Neural cell (in vitro differentiated cells): Measurements from ENCODE around the gene KCTD16. TPM values are rescaled to one million over a fixed set of nuclear protein-coding genes. Genes with fewer than 3 reads are reported as not detected.

Experiments
- H2AFZ ChIP-seq: fragments of 200-600, 300-800 bp; sonication (generic), shearing (Covaris generic); 2 replicates; pipeline ENCODE4 v1.6.0; 2014; ENCODE audit warnings: low read depth, mild to moderate bottlenecking, antibody characterized with exemption, low read length, moderate library complexity
- H3F3A ChIP-seq: fragments of 200-600 bp; shearing (Covaris generic); 2 replicates; pipeline ENCODE4 v1.6.1; 2016; ENCODE audit warnings: mild to moderate bottlenecking, moderate library complexity, mixed read lengths, antibody characterized with exemption, low read length; ENCODE audit not compliant: insufficient read depth, poor library complexity, severe bottlenecking
- H3K27ac ChIP-seq: fragments of 200-600, 300-800 bp; sonication (generic), shearing (Covaris generic); 2 replicates; pipeline ENCODE4 v1.5.1; 2014; ENCODE audit warnings: mild to moderate bottlenecking, low read length, moderate library complexity
- H3K27me3 ChIP-seq: fragments of 300-800, 200-600 bp; sonication (generic), shearing (Covaris generic); 2 replicates; pipeline ENCODE4 v1.6.0; 2014; ENCODE audit warnings: mild to moderate bottlenecking, low read depth, low read length, moderate library complexity; ENCODE audit not compliant: insufficient read depth
- H3K36me3 ChIP-seq: fragments of 300-800, 200-600 bp; sonication (generic), shearing (Covaris generic); 2 replicates; pipeline ENCODE4 v1.5.1; 2014; ENCODE audit warnings: mild to moderate bottlenecking, antibody characterized with exemption, low read length, moderate library complexity; ENCODE audit not compliant: insufficient read depth
- H3K4me2 ChIP-seq: fragments of 300-800, 200-600 bp; sonication (generic), shearing (Covaris generic); 2 replicates; pipeline ENCODE4 v1.6.0; 2014; ENCODE audit warnings: mild to moderate bottlenecking, low read length
- H3K4me3 ChIP-seq: fragments of 300-800, 200-600 bp; sonication (generic), shearing (Covaris generic); 2 replicates; pipeline ENCODE4 v1.5.1; 2014; ENCODE audit warnings: mild to moderate bottlenecking, low read length, moderate library complexity
- H3K79me2 ChIP-seq: fragments of 200-600 bp; shearing (Covaris generic); replicated peaks from 2 replicates; pipeline ENCODE4 v1.6.0; 2014; ENCODE audit warnings: mild to moderate bottlenecking, low read length, moderate library complexity; ENCODE audit not compliant: insufficient read depth
- H3K9ac ChIP-seq: fragments of 300-800, 200-600 bp; sonication (generic), shearing (Covaris generic); 2 replicates; pipeline ENCODE4 v1.6.1; 2016; ENCODE audit warnings: mild to moderate bottlenecking, low read length, mixed read lengths
- H3K9me2 ChIP-seq: fragments of 200-600 bp; shearing (Covaris generic); 2 replicates; pipeline ENCODE4 v1.6.1; 2016; ENCODE audit warnings: mild to moderate bottlenecking, low read length, mixed read lengths; ENCODE audit not compliant: insufficient read depth
- H3K9me3 ChIP-seq: fragments of 200-600, 300-800 bp; sonication (generic), shearing (Covaris generic); 2 replicates; pipeline ENCODE4 v1.6.1; 2016; ENCODE audit warnings: mild to moderate bottlenecking, mixed run types, low read length, moderate library complexity, mixed read lengths
- H4K20me1 ChIP-seq: fragments of 200-600 bp; shearing (Covaris generic); 2 replicates; pipeline ENCODE4 v1.6.1; 2016; ENCODE audit warnings: mild to moderate bottlenecking, mixed run types; ENCODE audit not compliant: insufficient read depth
- EP300 ChIP-seq: fragments of 450-650 bp; conservative IDR thresholded peaks from 2 replicates; pipeline ENCODE4 v1.6.1; 2014; ENCODE audit warnings: antibody characterized with exemption, mild to moderate bottlenecking, moderate library complexity; ENCODE audit not compliant: poor library complexity, severe bottlenecking
- EZH2 ChIP-seq: fragments of 200-600, 300-800 bp; shearing (Covaris generic), sonication (generic); IDR thresholded peaks from 2 replicates; pipeline ENCODE4 v1.6.1; 2014; ENCODE audit warnings: antibody characterized with exemption, low read length, borderline replicate concordance, mild to moderate bottlenecking; ENCODE audit not compliant: insufficient read depth, poor library complexity, severe bottlenecking
- MXI1 ChIP-seq: fragments of 450-650 bp; conservative IDR thresholded peaks from 2 replicates; pipeline ENCODE4 v1.6.1; 2014; ENCODE audit warnings: antibody characterized with exemption, mild to moderate bottlenecking; ENCODE audit not compliant: poor library complexity, severe bottlenecking
- POLR2AphosphoS5 ChIP-seq: IDR thresholded peaks from 2 replicates; pipeline ENCODE4 v1.6.1; 2012
- RAD21 ChIP-seq: fragments of 450-650 bp; conservative IDR thresholded peaks from 2 replicates; pipeline ENCODE4 v1.6.1; 2014; ENCODE audit warnings: antibody characterized with exemption, mild to moderate bottlenecking, moderate library complexity
- REST ChIP-seq: IDR thresholded peaks from 2 replicates; pipeline ENCODE4 v1.6.1; 2012; ENCODE audit warnings: borderline replicate concordance
- SMC3 ChIP-seq: fragments of 450-650 bp; conservative IDR thresholded peaks from 2 replicates; pipeline ENCODE4 v1.6.1; 2014; ENCODE audit warnings: antibody characterized with exemption, mild to moderate bottlenecking, moderate library complexity; ENCODE audit not compliant: poor library complexity
- TAF1 ChIP-seq: IDR thresholded peaks from 2 replicates; pipeline ENCODE4 v1.6.1; 2012; ENCODE audit warnings: low read depth
- polyA plus RNA-seq: library from polyadenylated mRNA; depleted of rRNA; stranded (reverse); fragments of >200 nt; gene quantifications from 2 replicates; pipeline ENCODE4 v1.2.3, GENCODE V29; 2014
- TF ChIP-seq, protein P1 (sequence below): fragments of 450-650 bp; IDR thresholded peaks from 2 replicates; pipeline ENCODE4 v1.5.1; 2014; ENCODE audit warnings: antibody characterized with exemption, mild to moderate bottlenecking, moderate library complexity; ENCODE audit not compliant: poor library complexity, severe bottlenecking

The KCTD16 gene
- polyA plus RNA-seq, 1 donor from 2014 or later: 7.1 TPM

DNA sequence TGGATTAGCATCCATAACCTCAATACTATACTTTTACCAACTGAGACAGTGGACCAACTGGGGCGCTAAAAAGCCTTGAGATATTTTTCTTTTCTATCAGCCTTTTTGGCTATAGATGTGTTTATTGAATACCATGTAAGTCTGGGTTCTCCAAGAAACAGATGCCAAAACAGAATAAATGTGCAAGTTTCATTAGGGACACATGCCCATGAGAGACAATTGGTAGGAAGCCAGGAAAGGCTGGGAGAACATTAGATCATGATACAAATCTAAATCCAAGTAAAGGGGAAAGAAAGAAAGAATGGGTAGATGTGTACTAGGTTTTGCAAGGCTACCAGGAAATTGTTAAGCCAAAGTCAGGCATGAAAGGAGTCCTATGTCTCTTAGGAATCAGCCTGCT lies 152.5 kb downstream of the KCTD16 start:
- Histone ChIP-seq H3K36me3 (no peaks in the 10 kb centered on the region), H4K20me1 (no peaks in the 10 kb centered on the region), H3K27ac (no peak overlapping the region), H3K9ac (no peak overlapping the region), H3F3A (no peaks in the 10 kb centered on the region), H3K79me2 (no peaks in the 10 kb centered on the region), H3K9me2 (no peaks in the 10 kb centered on the region), H3K4me3 (no peak overlapping the region), H3K27me3 (no peaks in the 10 kb centered on the region), H2AFZ (no peak overlapping the region), H3K9me3 (no peaks in the 10 kb centered on the region), H3K4me2 (no peak overlapping the region)
- TF ChIP-seq SMC3 (no peak), MXI1 (no peak), POLR2AphosphoS5 (no peak), EP300 (no peak), RAD21 (no peak), REST (no peak), EZH2 (no peak), TAF1 (no peak)
- TF ChIP-seq, protein P1, sequence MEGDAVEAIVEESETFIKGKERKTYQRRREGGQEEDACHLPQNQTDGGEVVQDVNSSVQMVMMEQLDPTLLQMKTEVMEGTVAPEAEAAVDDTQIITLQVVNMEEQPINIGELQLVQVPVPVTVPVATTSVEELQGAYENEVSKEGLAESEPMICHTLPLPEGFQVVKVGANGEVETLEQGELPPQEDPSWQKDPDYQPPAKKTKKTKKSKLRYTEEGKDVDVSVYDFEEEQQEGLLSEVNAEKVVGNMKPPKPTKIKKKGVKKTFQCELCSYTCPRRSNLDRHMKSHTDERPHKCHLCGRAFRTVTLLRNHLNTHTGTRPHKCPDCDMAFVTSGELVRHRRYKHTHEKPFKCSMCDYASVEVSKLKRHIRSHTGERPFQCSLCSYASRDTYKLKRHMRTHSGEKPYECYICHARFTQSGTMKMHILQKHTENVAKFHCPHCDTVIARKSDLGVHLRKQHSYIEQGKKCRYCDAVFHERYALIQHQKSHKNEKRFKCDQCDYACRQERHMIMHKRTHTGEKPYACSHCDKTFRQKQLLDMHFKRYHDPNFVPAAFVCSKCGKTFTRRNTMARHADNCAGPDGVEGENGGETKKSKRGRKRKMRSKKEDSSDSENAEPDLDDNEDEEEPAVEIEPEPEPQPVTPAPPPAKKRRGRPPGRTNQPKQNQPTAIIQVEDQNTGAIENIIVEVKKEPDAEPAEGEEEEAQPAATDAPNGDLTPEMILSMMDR: no peak

DNA sequence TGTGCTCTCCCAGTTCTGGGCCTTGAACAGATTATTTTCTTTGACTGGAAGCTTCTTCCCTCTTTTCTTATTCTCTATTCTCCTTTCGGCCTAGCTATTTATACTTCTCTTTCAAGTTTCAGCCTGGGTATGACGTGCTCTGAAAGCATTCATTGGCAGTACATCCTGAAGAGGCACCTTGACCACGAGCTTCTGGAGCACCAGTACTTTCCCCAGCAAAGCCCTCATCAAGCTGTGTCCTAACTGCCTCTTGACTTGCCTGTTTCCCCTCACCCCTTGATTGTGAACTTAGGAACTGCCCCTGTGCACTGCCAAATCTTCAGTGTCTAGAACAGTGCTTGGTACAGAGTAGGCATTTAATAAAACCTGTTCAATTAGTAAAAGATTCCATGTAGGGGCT lies 154.9 kb downstream of the KCTD16 start:
- Histone ChIP-seq H3K9ac (no peak overlapping the region), H3K36me3 (no peaks in the 10 kb centered on the region), H2AFZ (no peak overlapping the region), H4K20me1 (no peaks in the 10 kb centered on the region), H3K9me2 (no peaks in the 10 kb centered on the region), H3K4me3 (no peak overlapping the region), H3K4me2 (no peak overlapping the region), H3K27ac (no peak overlapping the region), H3K79me2 (no peaks in the 10 kb centered on the region), H3K9me3 (no peaks in the 10 kb centered on the region), H3K27me3 (no peaks in the 10 kb centered on the region), H3F3A (no peaks in the 10 kb centered on the region)
- TF ChIP-seq EP300 (no peak), EZH2 (no peak), MXI1 (no peak), TAF1 (no peak), POLR2AphosphoS5 (no peak), REST (no peak)
- TF ChIP-seq, protein P1: no peak
